Stimulated activated CD8-positive, alpha-beta memory T cell treated with anti-CD3 and anti-CD28 coated beads, Interleukin-4, amount 100 ng/mL, for 1 hour (primary cell): ENCODE results near the gene PRPF40B.
"Not testable (repeated sequence)": the region's sequence is repeated elsewhere in the genome, so short reads cannot be mapped to it uniquely, and the experiment has no call there.

Experiments
- DNase-seq, 2 donors: peaks; one replicate each; pipeline ENCODE4 v3.0.0-alpha.2; 2020; ENCODE audit warnings: low read depth in 2 of 2, low spot score in 1 of 2

PRPF40B gene

DNA sequence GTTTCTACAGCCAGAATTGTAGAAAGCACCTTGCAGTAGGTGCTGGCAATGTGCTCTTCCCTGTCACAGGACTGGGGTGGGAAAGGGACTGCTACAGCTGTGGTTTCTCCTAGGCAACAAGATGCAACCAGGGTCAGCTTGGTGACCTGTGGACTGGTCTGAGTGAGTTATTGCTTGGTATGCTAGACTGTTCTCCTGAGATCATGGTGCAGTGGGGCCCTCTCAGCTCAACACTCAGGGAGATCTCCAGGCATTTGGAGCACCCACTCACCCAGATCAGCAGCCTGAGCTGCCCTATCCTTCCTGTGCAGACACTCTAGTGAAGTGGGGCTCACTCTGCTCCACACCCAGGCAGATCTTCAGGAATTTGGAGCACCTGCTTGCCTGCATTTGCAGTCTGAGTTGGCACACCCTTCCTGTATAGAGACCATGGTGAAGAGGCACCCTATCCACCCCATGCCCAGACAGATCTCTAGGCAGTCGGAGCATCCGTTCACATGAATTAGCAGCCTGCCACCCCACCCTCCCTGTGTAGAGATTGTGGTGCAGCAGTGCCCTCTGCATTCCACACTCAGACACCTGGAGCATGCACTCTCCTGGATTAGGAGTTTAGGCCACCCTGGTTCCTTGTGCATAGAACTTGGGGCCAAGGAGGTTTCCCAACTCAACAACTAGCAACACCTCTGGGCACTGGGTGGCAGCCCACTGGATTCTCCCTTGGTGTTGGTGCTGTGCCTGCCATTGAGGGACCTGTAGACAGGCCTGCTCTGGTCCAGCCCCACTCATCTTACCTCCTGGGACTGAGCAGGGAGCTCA lies 14.1 kb upstream of the PRPF40B start:
- DNase-seq: no peak

DNA sequence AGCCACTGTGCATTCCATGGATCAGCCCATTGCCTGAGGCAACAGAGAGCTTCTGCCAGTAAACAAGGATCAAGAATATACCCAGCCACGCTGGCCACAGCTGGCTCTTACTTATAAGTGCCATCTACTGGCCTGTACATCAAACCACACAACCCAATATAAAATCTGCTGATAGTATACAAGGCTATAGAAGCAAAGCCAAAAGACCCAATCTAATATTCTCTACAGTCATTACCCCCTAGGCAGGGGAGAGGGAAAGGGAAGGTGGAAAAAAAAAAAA lies 13.5 kb upstream of the PRPF40B start:
- no peak for DNase-seq

DNA sequence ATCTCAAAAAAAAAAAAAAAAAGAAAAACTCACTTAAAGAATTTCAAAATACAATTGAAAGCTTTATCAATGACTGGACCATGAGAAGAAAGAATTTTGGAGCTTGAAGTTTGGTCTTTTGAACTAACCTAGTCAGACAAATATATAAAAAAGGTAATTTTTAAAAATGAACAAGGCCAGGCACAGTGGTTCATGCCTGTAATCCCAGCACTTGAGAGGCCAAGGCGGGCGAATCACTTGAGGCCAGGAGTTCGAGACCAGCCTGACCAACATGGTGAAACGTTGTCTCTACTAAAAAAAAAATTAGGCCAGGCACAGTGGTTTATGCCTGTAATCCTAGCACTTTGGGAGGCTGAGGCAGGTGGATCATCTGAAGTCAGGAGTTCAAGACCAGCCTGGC lies 12.6 kb upstream of the PRPF40B start:
- not testable (repeated sequence) for DNase-seq

DNA sequence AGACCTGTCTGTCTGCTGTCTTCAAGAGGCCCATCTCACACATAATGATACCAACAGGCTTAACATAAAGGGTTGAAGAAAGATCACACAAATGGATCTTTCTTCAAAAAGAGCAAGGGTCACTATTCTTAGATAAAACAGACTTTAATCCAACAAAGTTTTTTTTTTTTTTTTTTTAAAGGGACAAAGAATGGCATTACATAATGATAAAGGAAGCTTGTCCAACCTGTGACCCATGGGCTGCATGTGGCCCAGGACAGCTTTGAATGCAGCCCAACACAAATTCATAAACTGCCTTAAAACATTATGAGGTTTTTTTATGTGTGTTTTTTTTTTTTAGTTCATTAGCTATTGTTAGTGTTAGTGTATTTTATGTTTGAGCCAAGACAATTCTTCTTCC lies 11.2 kb upstream of the PRPF40B start:
- DNase-seq: no peak

DNA sequence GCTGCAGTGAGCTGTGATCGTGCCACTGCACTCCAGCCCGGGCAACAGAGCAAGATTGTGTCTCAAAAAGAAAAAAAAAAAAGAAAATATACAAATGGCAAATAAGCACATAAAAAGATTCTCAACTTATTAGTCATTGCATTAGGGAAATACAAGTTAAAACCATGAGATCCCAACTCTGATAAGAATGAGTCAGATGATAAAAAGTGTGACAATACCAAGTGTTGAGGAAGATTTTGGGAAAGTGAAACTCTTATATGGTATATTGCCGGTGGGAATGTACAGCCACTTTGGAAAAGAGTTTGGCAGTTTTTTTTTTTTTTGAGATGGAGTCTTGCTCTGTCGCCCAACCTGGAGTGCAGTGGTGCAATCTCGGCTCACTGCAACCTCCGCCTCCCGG lies 7.6 kb upstream of the PRPF40B start:
- DNase-seq: no peak

DNA sequence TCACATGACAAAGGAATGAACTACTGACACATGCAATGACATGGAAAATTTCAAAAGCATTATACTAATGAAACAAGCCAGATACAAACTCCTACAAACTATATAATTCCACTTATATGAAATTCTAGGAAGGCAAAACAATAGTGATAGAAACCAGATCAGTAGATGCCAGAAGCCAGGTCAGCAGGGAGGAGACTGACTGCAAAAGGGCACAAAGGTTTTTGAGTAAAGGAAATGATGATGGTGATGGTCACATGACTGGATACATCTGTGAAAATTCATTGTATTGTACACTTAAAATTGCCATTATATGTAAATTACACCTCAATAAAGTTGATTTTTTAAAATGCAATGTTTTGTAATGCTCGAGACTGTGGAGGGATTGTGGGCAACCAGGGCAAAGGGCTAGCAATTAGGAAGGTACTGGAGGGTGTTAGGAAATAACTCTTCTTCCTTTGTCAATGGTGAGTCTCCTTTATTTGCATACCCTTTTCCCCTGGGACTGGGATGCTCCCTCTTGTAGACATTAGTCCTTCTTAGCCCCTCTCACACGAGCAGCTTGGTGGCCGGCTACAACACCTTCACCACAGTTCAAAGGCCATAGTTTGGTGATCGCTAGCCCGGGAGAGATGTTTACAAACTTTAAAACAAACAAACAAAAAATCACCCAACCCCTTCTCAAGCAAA lies 6.7 kb upstream of the PRPF40B start:
- DNase-seq: no peak

DNA sequence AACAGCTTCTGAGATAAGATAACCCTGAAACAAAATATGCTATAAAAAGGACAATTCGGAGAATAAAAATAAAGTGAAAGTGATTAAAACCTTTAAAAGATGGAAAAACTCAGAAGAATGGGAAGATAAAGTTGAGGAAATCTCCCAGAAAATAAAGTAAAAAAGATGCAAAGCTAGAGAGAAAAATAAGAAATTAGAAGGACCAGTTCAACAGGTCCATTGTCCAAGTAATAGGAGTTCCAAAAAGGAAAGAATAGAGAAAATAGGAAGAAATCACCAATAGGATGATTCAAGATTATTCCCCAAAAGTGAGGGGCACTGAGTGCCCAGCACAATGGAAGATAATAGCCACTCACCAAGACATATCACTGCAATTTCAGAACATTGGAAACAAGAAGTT lies 4.8 kb upstream of the PRPF40B start:
- DNase-seq: no peak

DNA sequence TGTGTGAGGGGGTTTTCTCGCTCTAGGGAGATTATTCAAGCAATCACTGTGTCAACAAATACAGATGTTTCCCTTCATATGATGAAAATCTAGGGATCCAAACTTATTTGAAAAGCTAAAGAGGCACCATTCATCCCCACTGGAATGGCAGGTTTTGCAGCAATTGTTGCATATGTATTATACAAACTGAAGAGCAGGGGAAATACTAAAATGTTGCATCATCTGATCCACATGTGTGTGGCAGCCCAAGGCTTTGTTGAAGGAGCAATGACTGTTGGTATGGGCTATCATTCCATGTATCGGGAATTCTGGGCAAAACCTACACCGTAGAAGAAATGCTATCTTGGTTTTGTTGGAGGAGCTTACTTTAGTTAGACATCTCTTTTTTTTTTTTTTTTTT lies 4.1 kb upstream of the PRPF40B start:
- no peak for DNase-seq

DNA sequence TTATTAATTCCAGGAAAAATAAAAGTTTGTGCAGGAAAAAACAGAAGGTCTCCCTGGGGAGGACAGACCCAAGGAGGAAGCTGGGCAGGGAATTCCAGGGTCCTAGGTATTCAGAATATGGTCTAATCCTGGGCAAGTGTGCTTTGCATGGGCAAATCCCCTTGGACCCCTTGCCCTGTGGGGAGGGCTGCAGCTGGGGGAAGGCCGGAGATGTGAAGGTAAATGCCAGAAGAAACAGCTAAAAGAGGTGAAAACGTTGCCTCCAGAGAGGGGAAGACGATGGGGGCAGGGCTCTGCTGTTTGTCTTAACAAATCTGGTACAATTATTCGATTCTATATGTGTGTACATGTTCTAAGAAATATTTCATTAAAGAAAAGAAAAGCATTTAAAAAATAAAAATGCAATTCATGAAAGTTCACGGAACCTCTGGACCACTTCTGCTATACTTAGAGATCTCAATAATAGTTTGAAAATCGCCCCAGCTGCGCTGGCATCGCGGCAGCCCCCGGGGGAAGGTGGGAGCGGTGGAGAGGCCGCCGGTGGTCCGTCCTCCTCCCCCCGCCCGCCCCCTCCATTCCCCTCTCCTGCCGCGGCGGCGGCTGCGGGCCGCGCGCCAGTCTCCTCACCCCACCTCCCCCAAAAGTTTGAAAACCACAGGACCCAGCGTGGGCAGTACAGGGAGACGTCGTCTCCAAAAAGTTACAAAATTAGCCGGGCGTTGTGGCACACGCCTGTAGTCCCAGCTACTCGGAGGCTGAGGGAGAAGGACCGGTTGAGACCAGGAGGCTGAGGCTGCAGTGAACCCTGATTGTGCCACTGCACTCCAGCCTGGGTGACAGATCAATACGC lies 1.5 kb upstream of the PRPF40B start:
- no peak for DNase-seq

DNA sequence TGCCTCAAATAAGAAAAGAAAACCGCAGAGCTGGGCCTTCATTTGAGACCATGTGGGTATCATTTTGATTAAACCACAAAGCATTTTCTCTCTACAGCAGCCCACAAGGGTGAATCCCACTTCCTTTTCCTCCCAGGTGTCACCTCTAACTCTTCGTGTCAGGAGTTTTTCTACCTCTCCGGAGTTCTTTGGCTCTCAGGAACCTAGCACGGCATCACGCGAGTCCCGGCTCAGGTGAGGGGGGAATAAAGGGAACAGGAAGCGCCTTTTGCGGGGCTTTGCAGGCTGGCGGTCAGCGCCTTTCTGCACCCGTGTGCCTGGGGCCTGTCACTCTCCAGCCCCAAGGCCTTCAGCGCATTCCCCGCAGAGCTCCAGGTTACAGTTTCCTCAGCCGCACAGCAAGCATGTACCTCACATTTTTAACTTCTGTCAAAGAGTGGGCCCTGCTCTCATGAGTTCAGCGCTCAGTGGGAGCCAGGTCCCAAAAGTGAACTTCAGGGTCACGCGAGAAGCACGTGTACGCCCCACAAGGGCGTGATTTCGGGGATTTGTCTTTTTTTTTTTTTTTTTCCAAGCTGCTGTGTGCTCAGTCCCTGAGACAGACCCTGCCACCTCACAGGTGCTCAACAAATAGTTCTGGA lies 740 bp upstream of the PRPF40B start:
- DNase-seq: peak in 1 of 2 donors; percentile 8

DNA sequence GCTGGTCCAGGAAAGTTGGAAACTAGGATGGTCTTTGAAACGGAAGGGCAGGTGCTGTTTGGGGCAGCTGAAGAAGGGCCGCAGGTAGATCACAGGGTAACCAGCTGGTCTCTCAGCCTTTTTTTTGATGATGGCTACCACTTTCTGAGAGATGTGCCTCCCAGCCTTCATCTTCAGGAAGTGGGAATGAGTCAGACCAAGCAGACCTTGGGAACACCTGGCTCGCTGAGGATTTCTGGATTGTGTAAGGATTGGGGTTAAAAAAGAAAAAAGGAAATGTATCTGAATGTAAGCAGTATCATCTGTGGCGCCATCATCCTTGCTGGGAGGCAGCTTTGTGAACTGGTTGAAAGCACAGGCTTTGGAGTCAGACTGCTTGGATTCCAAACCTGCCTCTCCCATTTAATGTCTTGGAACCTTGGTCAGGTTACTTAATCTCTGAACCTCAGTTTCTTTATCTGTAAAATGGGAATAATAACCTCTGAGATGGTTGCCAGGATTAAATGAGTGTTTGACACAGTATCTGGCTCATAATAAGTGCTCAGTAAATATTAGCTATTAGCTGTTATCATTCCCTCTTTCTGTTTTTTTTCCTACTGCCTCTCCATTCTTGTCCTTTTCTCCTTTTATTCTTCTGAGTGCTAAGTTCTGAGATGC lies 1.7 kb downstream of the PRPF40B start:
- no peak for DNase-seq

DNA sequence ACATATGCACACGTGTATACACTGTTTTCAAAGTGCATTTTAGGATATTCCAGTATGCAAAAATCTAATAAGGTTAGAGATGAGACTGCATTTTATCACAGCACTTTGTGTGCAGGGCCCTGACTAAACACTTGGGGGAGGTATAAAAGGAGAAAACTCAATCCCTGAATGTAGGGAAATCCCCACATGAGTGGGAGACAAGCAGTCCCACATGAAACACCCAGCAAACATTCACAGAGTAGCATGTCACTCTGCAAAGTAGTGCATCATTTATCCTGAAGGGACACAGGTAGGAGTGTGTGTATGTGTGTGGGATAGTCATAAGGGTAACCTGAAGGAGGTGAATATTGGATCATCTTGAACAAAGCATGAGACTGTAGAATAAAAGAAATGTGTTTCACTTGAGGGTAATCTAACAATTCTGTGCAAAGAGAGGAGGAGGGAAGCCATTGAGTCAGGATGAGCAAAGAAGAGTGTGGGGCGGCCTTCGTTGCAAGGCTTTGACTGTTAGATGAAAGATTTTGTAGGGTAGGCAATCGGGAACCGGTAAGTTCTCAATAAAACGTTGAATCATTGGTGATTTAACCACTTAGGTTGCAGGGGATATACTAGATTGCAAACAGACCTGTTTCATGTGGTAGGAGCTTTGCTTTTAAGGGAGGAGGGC lies 2.9 kb downstream of the PRPF40B start:
- no peak for DNase-seq

DNA sequence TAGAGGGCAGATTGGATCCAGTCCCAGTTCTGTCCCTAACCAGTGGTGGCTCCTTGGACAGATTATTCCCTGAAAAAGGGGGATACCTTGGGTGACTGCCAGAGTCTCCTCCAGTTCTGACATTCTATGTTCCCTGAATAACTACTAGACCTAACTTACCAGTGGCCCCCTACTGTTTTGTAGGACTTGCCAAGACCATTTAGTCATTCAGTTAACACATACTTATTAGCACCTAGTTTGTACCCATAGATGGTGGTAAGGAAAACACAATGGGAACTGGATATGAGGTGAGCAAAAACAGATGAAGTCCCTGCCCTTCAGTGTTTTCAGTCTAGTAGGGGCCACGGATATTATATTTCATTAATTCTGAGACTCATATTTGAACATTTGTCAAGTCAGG lies 3.5 kb downstream of the PRPF40B start:
- DNase-seq: no peak

DNA sequence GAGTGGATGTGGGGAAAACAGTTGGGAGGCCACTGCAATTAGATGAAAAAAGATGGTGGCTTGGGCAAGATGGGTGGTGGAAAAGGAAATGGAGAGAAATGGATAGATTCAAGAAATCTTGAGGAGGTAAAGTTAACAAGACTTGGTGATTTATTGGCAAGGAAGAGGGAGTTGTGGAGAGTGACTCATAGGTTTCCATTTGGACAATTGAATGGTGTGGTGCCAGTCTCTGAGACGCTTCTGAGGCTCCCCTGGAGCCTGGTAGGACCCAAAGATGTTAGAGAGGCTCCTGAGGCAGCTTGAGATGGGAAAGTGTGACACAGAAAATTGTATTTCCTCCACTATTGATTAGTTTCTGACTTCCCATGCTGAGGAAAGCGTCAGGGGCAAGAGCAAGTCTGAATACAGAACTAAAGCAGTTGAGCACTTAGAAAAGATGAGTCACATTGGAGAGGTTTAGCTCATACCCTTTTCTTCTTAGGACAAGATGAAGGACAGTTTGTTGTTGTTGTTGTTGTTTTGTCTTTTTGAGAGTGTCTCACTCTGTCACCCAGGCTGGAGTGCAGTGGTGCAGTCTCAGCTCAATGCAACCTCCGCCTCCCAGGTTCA lies 4.5 kb downstream of the PRPF40B start:
- no peak for DNase-seq

DNA sequence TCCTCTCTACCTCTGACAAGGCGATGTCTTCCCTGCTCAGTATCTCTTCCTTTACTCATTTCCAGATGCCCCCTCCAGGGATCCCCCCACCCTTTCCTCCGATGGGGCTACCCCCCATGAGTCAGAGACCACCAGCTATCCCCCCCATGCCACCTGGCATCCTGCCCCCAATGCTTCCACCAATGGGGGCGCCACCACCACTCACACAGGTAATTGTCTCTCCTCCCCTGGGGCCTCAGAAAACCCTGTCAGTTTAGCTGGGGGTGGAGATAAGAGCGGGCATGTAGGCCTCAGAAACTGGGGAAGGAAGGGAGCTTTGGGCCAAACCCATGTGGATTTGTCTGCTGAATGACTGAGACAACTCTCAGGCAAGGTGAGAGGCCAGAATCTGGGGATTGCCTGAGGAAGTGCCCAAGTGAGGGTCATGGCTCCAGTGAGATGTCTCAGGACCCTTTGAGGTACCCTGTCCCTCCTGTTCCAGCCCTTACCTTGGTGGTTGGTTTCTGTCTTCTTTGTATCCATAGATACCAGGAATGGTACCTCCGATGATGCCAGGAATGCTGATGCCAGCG lies 8.1 kb downstream of the PRPF40B start:
- DNase-seq: no peak

DNA sequence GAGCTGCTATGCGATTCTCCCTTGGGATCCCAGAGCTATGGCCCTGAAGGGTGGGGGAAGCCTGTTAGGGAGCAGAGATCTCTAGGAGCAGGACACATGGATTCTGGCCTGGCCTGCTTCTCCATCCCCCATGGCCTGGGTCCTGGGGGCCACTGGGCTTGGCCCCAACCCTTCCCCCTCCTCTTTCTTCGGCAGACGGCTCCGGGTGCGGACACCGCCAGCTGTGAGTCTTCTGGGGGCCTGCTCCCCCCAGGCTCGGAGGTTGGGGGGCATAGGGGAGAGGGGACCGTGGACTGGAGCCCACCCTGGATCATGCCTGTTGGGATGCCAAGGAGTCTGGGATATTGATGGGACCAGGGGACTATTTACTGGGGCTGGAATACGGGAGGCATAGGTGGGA lies 9.0 kb downstream of the PRPF40B start:
- DNase-seq: no peak

DNA sequence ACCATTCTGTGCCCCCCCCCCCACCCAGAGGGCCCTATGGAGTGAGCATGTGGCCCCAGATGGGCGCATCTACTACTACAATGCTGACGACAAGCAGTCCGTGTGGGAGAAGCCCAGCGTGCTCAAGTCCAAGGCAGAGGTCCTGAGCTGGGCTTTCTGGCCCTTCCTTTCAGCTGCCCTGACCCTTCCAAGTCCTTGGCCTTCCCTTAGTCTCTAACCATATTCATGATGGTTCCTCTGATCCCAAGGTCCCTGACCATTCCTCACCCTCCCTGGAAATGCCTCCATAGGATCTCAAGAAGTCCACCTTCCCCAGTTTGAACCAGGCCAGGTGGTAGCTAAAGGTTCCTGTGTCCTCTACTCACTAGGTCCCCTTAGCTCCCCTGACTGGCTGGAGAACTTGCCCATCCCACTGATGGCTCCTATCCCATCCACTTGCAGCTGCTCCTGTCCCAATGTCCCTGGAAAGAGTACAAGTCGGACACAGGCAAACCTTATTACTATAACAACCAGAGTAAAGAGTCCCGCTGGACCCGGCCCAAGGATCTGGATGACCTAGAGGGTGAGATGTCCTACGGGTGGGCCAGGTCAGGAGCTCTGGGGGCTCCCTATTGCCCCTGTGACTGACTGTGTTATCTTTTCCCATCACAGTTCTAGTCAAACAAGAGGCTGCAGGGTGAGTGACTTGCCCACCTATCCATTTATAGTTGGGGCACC lies 9.8 kb downstream of the PRPF40B start:
- DNase-seq: no peak

DNA sequence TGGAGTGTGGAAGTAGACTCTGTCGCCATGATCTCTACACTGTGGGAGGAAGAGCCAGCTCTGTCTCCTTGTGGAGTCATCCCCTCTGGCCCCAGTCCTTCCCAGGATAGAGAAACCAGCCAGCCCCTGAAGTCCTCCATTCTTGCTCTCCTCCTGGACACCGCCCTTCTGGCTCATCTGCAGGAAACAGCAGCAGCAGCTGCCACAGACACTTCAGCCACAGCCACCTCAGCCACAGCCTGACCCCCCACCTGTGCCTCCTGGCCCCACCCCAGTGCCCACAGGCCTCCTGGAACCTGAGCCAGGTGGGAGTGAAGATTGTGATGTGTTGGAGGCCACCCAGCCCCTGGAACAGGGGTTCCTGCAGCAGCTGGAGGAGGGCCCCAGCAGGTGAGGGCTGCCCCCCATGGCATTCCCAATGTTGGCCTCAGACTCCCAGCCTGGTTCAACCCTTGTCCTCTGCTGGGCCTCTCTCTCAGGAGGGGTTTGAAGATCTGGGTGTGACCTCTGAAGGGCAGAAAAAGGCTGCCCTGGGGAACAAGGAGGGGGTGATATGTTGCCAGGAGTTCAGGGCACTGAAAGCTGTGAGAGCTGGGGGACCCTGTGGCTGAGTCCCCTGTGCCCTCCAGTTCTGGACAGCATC lies 10.5 kb downstream of the PRPF40B start:
- no peak for DNase-seq

DNA sequence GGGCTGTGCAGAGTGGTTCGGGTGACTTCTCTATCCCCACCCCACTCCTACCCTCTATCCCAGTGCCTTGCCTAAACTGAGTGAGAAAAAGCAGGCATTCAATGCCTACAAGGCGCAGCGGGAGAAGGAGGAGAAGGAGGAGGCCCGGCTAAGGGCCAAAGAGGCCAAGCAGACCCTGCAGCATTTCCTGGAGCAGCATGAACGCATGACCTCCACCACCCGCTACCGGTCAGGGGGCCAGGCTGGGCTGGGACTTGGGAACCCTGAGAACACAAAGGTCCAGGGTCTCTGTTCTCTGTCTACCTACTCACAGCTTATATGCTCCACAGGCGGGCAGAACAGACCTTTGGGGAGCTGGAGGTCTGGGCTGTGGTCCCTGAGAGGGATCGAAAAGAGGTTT lies 11.7 kb downstream of the PRPF40B start:
- no peak for DNase-seq
